Neural cell (in vitro differentiated cells): ENCODE results near the gene CBY1. TPM values are rescaled to one million over a fixed set of nuclear protein-coding genes. Genes with fewer than 3 reads are reported as not detected.

Source experiments
- H2AFZ ChIP-seq: fragments of 200-600, 300-800 bp; sonication (generic), shearing (Covaris generic); 2 replicates; pipeline ENCODE4 v1.6.0; 2014; ENCODE audit warnings: low read depth, mild to moderate bottlenecking, antibody characterized with exemption, low read length, moderate library complexity
- H3F3A ChIP-seq: fragments of 200-600 bp; shearing (Covaris generic); 2 replicates; pipeline ENCODE4 v1.6.1; 2016; ENCODE audit warnings: mild to moderate bottlenecking, moderate library complexity, mixed read lengths, antibody characterized with exemption, low read length; ENCODE audit not compliant: insufficient read depth, poor library complexity, severe bottlenecking
- H3K27ac ChIP-seq: fragments of 200-600, 300-800 bp; sonication (generic), shearing (Covaris generic); 2 replicates; pipeline ENCODE4 v1.5.1; 2014; ENCODE audit warnings: mild to moderate bottlenecking, low read length, moderate library complexity
- H3K27me3 ChIP-seq: fragments of 300-800, 200-600 bp; sonication (generic), shearing (Covaris generic); 2 replicates; pipeline ENCODE4 v1.6.0; 2014; ENCODE audit warnings: mild to moderate bottlenecking, low read depth, low read length, moderate library complexity; ENCODE audit not compliant: insufficient read depth
- H3K36me3 ChIP-seq: fragments of 300-800, 200-600 bp; sonication (generic), shearing (Covaris generic); 2 replicates; pipeline ENCODE4 v1.5.1; 2014; ENCODE audit warnings: mild to moderate bottlenecking, antibody characterized with exemption, low read length, moderate library complexity; ENCODE audit not compliant: insufficient read depth
- H3K4me2 ChIP-seq: fragments of 300-800, 200-600 bp; sonication (generic), shearing (Covaris generic); 2 replicates; pipeline ENCODE4 v1.6.0; 2014; ENCODE audit warnings: mild to moderate bottlenecking, low read length
- H3K4me3 ChIP-seq: fragments of 300-800, 200-600 bp; sonication (generic), shearing (Covaris generic); 2 replicates; pipeline ENCODE4 v1.5.1; 2014; ENCODE audit warnings: mild to moderate bottlenecking, low read length, moderate library complexity
- H3K79me2 ChIP-seq: fragments of 200-600 bp; shearing (Covaris generic); replicated peaks from 2 replicates; pipeline ENCODE4 v1.6.0; 2014; ENCODE audit warnings: mild to moderate bottlenecking, low read length, moderate library complexity; ENCODE audit not compliant: insufficient read depth
- H3K9ac ChIP-seq: fragments of 300-800, 200-600 bp; sonication (generic), shearing (Covaris generic); 2 replicates; pipeline ENCODE4 v1.6.1; 2016; ENCODE audit warnings: mild to moderate bottlenecking, low read length, mixed read lengths
- H3K9me2 ChIP-seq: fragments of 200-600 bp; shearing (Covaris generic); 2 replicates; pipeline ENCODE4 v1.6.1; 2016; ENCODE audit warnings: mild to moderate bottlenecking, low read length, mixed read lengths; ENCODE audit not compliant: insufficient read depth
- H3K9me3 ChIP-seq: fragments of 200-600, 300-800 bp; sonication (generic), shearing (Covaris generic); 2 replicates; pipeline ENCODE4 v1.6.1; 2016; ENCODE audit warnings: mild to moderate bottlenecking, mixed run types, low read length, moderate library complexity, mixed read lengths
- H4K20me1 ChIP-seq: fragments of 200-600 bp; shearing (Covaris generic); 2 replicates; pipeline ENCODE4 v1.6.1; 2016; ENCODE audit warnings: mild to moderate bottlenecking, mixed run types; ENCODE audit not compliant: insufficient read depth
- CTCF ChIP-seq: fragments of 450-650 bp; IDR thresholded peaks from 2 replicates; pipeline ENCODE4 v1.5.1; 2014; ENCODE audit warnings: antibody characterized with exemption, mild to moderate bottlenecking, moderate library complexity; ENCODE audit not compliant: poor library complexity, severe bottlenecking
- EP300 ChIP-seq: fragments of 450-650 bp; conservative IDR thresholded peaks from 2 replicates; pipeline ENCODE4 v1.6.1; 2014; ENCODE audit warnings: antibody characterized with exemption, mild to moderate bottlenecking, moderate library complexity; ENCODE audit not compliant: poor library complexity, severe bottlenecking
- EZH2 ChIP-seq: fragments of 200-600, 300-800 bp; shearing (Covaris generic), sonication (generic); IDR thresholded peaks from 2 replicates; pipeline ENCODE4 v1.6.1; 2014; ENCODE audit warnings: antibody characterized with exemption, low read length, borderline replicate concordance, mild to moderate bottlenecking; ENCODE audit not compliant: insufficient read depth, poor library complexity, severe bottlenecking
- MXI1 ChIP-seq: fragments of 450-650 bp; conservative IDR thresholded peaks from 2 replicates; pipeline ENCODE4 v1.6.1; 2014; ENCODE audit warnings: antibody characterized with exemption, mild to moderate bottlenecking; ENCODE audit not compliant: poor library complexity, severe bottlenecking
- POLR2AphosphoS5 ChIP-seq: IDR thresholded peaks from 2 replicates; pipeline ENCODE4 v1.6.1; 2012
- RAD21 ChIP-seq: fragments of 450-650 bp; conservative IDR thresholded peaks from 2 replicates; pipeline ENCODE4 v1.6.1; 2014; ENCODE audit warnings: antibody characterized with exemption, mild to moderate bottlenecking, moderate library complexity
- SMC3 ChIP-seq: fragments of 450-650 bp; conservative IDR thresholded peaks from 2 replicates; pipeline ENCODE4 v1.6.1; 2014; ENCODE audit warnings: antibody characterized with exemption, mild to moderate bottlenecking, moderate library complexity; ENCODE audit not compliant: poor library complexity
- TAF1 ChIP-seq: IDR thresholded peaks from 2 replicates; pipeline ENCODE4 v1.6.1; 2012; ENCODE audit warnings: low read depth
- polyA plus RNA-seq: library from polyadenylated mRNA; depleted of rRNA; stranded (reverse); fragments of >200 nt; gene quantifications from 2 replicates; pipeline ENCODE4 v1.2.3, GENCODE V29; 2014
- TF ChIP-seq, protein P1 (sequence below): IDR thresholded peaks from 2 replicates; pipeline ENCODE4 v1.6.1; 2012; ENCODE audit warnings: borderline replicate concordance

CBY1 gene
- polyA plus RNA-seq, 1 donor from 2014 or later = 51.4 TPM

GRCh38 chr22:38716826-38717225, 60.4 kb downstream of the CBY1 start:
- H3K9me2 ChIP-seq = no peaks in the 10 kb centered on the region
- no peaks in the 10 kb centered on the region for H3K36me3 ChIP-seq
- no peaks in the 10 kb centered on the region for H3F3A ChIP-seq
- H3K27me3 ChIP-seq = no peaks in the 10 kb centered on the region
- H3K9me3 ChIP-seq = no peaks in the 10 kb centered on the region
- H4K20me1 ChIP-seq = no peaks in the 10 kb centered on the region
- peaks cover 29% of the 10 kb centered on the region for H3K79me2 ChIP-seq
- H3K4me2 ChIP-seq = no peak overlapping the region
- TF ChIP-seq EZH2 (no peak), POLR2AphosphoS5 (no peak), CTCF (no peak), SMC3 (no peak), TAF1 (no peak), EP300 (no peak), MXI1 (no peak), RAD21 (no peak)
- TF ChIP-seq, protein P1, sequence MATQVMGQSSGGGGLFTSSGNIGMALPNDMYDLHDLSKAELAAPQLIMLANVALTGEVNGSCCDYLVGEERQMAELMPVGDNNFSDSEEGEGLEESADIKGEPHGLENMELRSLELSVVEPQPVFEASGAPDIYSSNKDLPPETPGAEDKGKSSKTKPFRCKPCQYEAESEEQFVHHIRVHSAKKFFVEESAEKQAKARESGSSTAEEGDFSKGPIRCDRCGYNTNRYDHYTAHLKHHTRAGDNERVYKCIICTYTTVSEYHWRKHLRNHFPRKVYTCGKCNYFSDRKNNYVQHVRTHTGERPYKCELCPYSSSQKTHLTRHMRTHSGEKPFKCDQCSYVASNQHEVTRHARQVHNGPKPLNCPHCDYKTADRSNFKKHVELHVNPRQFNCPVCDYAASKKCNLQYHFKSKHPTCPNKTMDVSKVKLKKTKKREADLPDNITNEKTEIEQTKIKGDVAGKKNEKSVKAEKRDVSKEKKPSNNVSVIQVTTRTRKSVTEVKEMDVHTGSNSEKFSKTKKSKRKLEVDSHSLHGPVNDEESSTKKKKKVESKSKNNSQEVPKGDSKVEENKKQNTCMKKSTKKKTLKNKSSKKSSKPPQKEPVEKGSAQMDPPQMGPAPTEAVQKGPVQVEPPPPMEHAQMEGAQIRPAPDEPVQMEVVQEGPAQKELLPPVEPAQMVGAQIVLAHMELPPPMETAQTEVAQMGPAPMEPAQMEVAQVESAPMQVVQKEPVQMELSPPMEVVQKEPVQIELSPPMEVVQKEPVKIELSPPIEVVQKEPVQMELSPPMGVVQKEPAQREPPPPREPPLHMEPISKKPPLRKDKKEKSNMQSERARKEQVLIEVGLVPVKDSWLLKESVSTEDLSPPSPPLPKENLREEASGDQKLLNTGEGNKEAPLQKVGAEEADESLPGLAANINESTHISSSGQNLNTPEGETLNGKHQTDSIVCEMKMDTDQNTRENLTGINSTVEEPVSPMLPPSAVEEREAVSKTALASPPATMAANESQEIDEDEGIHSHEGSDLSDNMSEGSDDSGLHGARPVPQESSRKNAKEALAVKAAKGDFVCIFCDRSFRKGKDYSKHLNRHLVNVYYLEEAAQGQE = no peak
- no peak overlapping the region for H3K9ac ChIP-seq
- no peak overlapping the region for H3K27ac ChIP-seq
- no peak overlapping the region for H3K4me3 ChIP-seq
- no peak overlapping the region for H2AFZ ChIP-seq

GRCh38 chr22:38717244-38717643, 60.8 kb downstream of the CBY1 start:
- no peaks in the 10 kb centered on the region for H3K9me3 ChIP-seq
- no peak overlapping the region for H3K9ac ChIP-seq
- H3F3A ChIP-seq = no peaks in the 10 kb centered on the region
- H4K20me1 ChIP-seq = no peaks in the 10 kb centered on the region
- H3K36me3 ChIP-seq = no peaks in the 10 kb centered on the region
- peaks cover 25% of the 10 kb centered on the region for H3K79me2 ChIP-seq
- H2AFZ ChIP-seq = no peak overlapping the region
- no peak overlapping the region for H3K27ac ChIP-seq
- H3K4me3 ChIP-seq = no peak overlapping the region
- H3K4me2 ChIP-seq = no peak overlapping the region
- H3K27me3 ChIP-seq = no peaks in the 10 kb centered on the region
- H3K9me2 ChIP-seq = no peaks in the 10 kb centered on the region
- no peak for TF ChIP-seq EZH2
- TF ChIP-seq SMC3 = no peak
- TF ChIP-seq POLR2AphosphoS5 = no peak

DNA sequence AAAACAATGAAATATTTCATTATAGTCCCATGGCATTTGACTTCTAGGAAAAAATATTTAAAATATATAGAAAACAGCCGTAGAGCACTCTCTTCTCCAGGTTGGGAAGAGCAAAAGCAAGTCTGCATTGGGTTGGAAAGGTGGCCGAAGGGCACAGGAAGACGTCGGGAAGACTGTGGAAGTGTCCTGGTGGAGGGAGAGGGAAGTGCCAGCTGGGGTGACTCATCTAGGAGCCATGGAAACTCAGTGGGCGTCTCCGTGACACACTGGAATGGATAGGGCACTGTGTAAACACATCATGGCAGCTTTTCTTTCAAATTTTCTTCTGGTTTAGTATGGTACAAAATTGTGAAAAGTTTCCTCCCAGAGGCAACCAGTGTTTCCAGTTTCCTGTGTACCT, 62.0 kb downstream of the CBY1 start:
- no peak for TF ChIP-seq MXI1
- no peak for TF ChIP-seq POLR2AphosphoS5
- TF ChIP-seq EP300 = no peak
- TF ChIP-seq CTCF = no peak
- TF ChIP-seq, protein P1 = no peak
- no peak for TF ChIP-seq TAF1
- Histone ChIP-seq H3K79me2 (peaks cover 14% of the 10 kb centered on the region), H3F3A (no peaks in the 10 kb centered on the region), H4K20me1 (no peaks in the 10 kb centered on the region), H3K9me2 (no peaks in the 10 kb centered on the region), H3K9me3 (no peaks in the 10 kb centered on the region), H3K27ac (no peak overlapping the region), H3K4me2 (no peak overlapping the region), H3K4me3 (no peak overlapping the region), H3K36me3 (no peaks in the 10 kb centered on the region), H3K27me3 (no peaks in the 10 kb centered on the region), H3K9ac (no peak overlapping the region), H2AFZ (no peak overlapping the region)
